Gastrocnemius medialis (tissue), 4 donors: ENCODE data around the gene COPS2.

Experiments used
- CTCF ChIP-seq, 5 experiments: fragments of 450-650 bp in 3 of 5; fragments of 200-600 bp in 2 of 5; sonication (generic) in 2 of 5; IDR thresholded peaks in 4 of 5; conservative IDR thresholded peaks in 1 of 5; 1 replicate in 4 of 5; 2 replicates in 1 of 5; pipeline ENCODE4 v1.5.1; 2016 to 2019; ENCODE audit warnings: antibody characterized with exemption in 5 of 5, mild to moderate bottlenecking in 3 of 5, moderate library complexity in 3 of 5
- POLR2A ChIP-seq, 2 donors: fragments of 450-650 bp; IDR thresholded peaks; one replicate each; pipeline ENCODE4 v1.6.1; 2017; ENCODE audit warnings: antibody characterized with exemption in 2 of 2, mild to moderate bottlenecking in 2 of 2, moderate library complexity in 2 of 2

- TF ChIP-seq CTCF (IDR thresholded peaks at IDR 0.05 in 4 of 5, conservative IDR thresholded peaks at IDR 0.05 in 1 of 5) (no peak), POLR2A (IDR thresholded peaks at IDR 0.05) (no peak)
Measured at GRCh38 chr15:49101536-49101935, 53.9 kb downstream of the COPS2 start.
